ENCODE data around the gene CNTNAP2. TPM values are rescaled to one million over a fixed set of nuclear protein-coding genes. Genes with fewer than 3 reads are reported as not detected.

Gene CNTNAP2
- total and polyA plus RNA-seq, 8 donors, result 0.19 to 18.2 (median 0.56) TPM

- Histone ChIP-seq H3K4me3 (no peak overlapping the region), H3K9me3 (no peaks in the 10 kb centered on the region), H3K36me3 (no peaks in the 10 kb centered on the region), H3K27me3 (no peaks in the 10 kb centered on the region), H3K4me1 (no peaks in the 10 kb centered on the region), H3K27ac (no peak overlapping the region)
- WGBS, 5 donors, result 55 to 68% (median 65%) methylated on average over 6 of the region's 6 CpGs
- TF ChIP-seq POLR2AphosphoS5 (IDR thresholded peaks at IDR 0.05), result no peak
- TF ChIP-seq CTCF (IDR thresholded peaks at IDR 0.05), result no peak
- no peak for TF ChIP-seq EP300 (IDR thresholded peaks at IDR 0.05)
- TF ChIP-seq POLR2A (IDR thresholded peaks at IDR 0.05), result no peak
- no peak for DNase-seq
- intact Hi-C loops (cut with DNase I; ENCODE audit: low total_unique reads), result no loop called here
Observed at GRCh38 chr7:146084086-146084485, 32.5 kb upstream of the CNTNAP2 start.

- TF ChIP-seq EP300 (IDR thresholded peaks at IDR 0.05) (no peak), CTCF (IDR thresholded peaks at IDR 0.05) (peak in 5 of 7 experiments; percentile 10 to 68 (median 52))
- Histone ChIP-seq H3K27ac (no peak overlapping the region), H3K4me3 (no peak overlapping the region), H3K9me3 (no peaks in the 10 kb centered on the region), H3K36me3 (no peaks in the 10 kb centered on the region), H3K4me1 (no peaks in the 10 kb centered on the region), H3K27me3 (no peaks in the 10 kb centered on the region)
- WGBS, 5 donors, result 3 to 9% (median 4%) methylated on average over 4 of the region's 4 CpGs
- DNase-seq, result peak in 1 of 2 donors; percentile 50
- intact Hi-C loops (cut with DNase I; ENCODE audit: low total_unique reads), result no loop called here
Observed at GRCh38 chr7:146090023-146090645, 26.5 kb upstream of the CNTNAP2 start.

DNA sequence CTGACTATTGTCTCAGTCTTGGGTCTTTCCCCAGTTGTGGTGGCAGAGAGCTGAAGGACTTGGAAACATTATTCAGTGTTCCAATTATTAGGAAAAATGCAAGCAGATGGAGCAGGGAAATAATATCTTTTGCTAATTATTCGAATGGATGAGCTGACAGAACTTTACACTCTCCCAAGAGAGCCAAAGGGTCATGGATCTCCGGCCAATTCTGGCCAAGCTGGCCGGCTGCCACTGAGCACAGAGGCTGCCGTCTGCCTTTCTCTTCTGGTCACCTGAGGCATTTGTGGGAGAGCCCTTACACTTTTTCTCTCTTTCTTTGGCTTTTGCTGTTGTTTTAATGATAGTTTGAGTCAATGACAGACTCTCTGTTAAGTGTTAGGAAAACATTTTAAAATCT is 22.2 kb upstream of the CNTNAP2 start:
- Histone ChIP-seq H3K4me3 (no peak overlapping the region), H3K4me1 (no peaks in the 10 kb centered on the region), H3K27me3 (no peaks in the 10 kb centered on the region), H3K9me3 (no peaks in the 10 kb centered on the region), H3K36me3 (no peaks in the 10 kb centered on the region), H3K27ac (no peak overlapping the region)
- intact Hi-C loops (cut with DNase I; ENCODE audit: low total_unique reads), result no loop called here
- 51 to 67% (median 63%) methylated on average over 4 of the region's 4 CpGs for WGBS, 5 donors
- TF ChIP-seq POLR2AphosphoS5 (IDR thresholded peaks at IDR 0.05) (no peak), EP300 (IDR thresholded peaks at IDR 0.05) (no peak), POLR2A (IDR thresholded peaks at IDR 0.05) (no peak), CTCF (IDR thresholded peaks at IDR 0.05) (no peak)
- no peak for DNase-seq

DNA sequence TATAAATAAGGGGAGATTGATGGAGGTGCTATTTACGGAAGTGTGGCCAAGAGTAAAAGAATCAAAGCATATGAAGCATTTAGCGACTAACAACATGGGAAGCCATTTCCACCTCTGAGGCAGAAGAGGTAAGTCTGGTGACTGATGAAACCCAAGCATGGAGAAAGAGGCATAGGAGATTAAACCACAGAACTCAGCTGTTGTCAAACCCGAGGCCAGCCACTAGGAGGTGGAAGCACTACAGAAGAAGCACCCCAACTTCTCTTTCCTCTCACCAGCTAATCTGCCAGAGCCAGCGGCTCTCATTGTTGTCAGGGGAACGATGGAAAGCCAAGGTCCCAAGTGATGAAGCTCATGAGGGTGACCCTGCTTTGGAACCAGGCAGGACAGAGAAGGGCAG is 19.6 kb upstream of the CNTNAP2 start:
- 41 to 65% (median 47%) methylated on average over 5 of the region's 5 CpGs for WGBS, 5 donors
- H3K27ac ChIP-seq, result no peak overlapping the region
- intact Hi-C loops (cut with DNase I; ENCODE audit: low total_unique reads), result no loop called here
- TF ChIP-seq POLR2AphosphoS5 (IDR thresholded peaks at IDR 0.05), result no peak
- no peak for TF ChIP-seq POLR2A (IDR thresholded peaks at IDR 0.05)
- TF ChIP-seq EP300 (IDR thresholded peaks at IDR 0.05), result no peak
- TF ChIP-seq CTCF (IDR thresholded peaks at IDR 0.05), result no peak
- DNase-seq, result no peak
- no peaks in the 10 kb centered on the region for H3K9me3 ChIP-seq
- H3K4me1 ChIP-seq, result no peaks in the 10 kb centered on the region
- no peaks in the 10 kb centered on the region for H3K27me3 ChIP-seq
- no peaks in the 10 kb centered on the region for H3K36me3 ChIP-seq
- no peak overlapping the region for H3K4me3 ChIP-seq

Data from stomach (tissue), 9 donors.